OCI-LY7 (cell line): ENCODE data around the gene MVB12B.

Experiments
- EZH2phosphoT487 ChIP-seq: fragments of 200-600 bp; sonication (generic); IDR thresholded peaks from 2 replicates; pipeline ENCODE4 v1.6.1; 2018; ENCODE audit warnings: low read depth, borderline replicate concordance, mild to moderate bottlenecking, mixed run types, antibody characterized with exemption, low read length, moderate library complexity, mixed read lengths
- TF ChIP-seq, protein P1 (sequence below): fragments of 200-600 bp; sonication (generic); conservative IDR thresholded peaks from 2 replicates; pipeline ENCODE4 v1.5.1; 2014; ENCODE audit warnings: mild to moderate bottlenecking, antibody characterized with exemption, low read length, moderate library complexity, mixed read lengths

DNA sequence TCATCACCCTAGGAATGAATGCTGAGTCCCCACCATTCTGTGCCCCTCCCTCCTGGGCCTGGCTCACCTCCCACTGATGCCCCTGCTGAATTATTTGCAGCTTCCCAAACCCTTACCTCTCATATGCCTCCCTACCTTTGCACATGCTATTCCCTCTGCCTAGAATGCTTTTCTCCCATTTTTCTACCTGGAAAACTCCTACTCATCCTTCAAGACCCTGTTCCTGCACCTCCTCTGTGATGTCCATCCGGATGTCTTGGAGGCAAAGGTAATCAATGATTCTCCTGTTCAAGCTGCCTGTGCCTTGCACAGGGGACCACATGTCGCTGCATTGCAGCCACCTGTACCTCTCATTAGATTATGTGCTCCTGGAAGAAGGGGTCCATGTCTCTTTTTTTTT is 182.3 kb downstream of the MVB12B start:
- TF ChIP-seq, protein P1, sequence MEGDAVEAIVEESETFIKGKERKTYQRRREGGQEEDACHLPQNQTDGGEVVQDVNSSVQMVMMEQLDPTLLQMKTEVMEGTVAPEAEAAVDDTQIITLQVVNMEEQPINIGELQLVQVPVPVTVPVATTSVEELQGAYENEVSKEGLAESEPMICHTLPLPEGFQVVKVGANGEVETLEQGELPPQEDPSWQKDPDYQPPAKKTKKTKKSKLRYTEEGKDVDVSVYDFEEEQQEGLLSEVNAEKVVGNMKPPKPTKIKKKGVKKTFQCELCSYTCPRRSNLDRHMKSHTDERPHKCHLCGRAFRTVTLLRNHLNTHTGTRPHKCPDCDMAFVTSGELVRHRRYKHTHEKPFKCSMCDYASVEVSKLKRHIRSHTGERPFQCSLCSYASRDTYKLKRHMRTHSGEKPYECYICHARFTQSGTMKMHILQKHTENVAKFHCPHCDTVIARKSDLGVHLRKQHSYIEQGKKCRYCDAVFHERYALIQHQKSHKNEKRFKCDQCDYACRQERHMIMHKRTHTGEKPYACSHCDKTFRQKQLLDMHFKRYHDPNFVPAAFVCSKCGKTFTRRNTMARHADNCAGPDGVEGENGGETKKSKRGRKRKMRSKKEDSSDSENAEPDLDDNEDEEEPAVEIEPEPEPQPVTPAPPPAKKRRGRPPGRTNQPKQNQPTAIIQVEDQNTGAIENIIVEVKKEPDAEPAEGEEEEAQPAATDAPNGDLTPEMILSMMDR, result no peak
- no peak for TF ChIP-seq EZH2phosphoT487
